A673 (cell line): ENCODE data around the gene HNRNPA1L2.
"Not testable (repeated sequence)": the region's sequence is repeated elsewhere in the genome, so short reads cannot be mapped to it uniquely, and the experiment has no call there.

Experiments used
- EZH2 ChIP-seq: fragments of 200-600 bp; sonication (generic); IDR thresholded peaks from 2 replicates; pipeline ENCODE4 v1.6.1; 2017; ENCODE audit warnings: borderline replicate concordance, low read depth, mild to moderate bottlenecking, mixed read lengths, antibody characterized with exemption, low read length; ENCODE audit not compliant: poor library complexity, severe bottlenecking
- TF ChIP-seq, protein P1 (sequence below): fragments of 300-800, 200-600 bp; sonication (generic); conservative IDR thresholded peaks from 2 replicates; pipeline ENCODE4 v1.5.1; 2017; ENCODE audit warnings: low read depth, mild to moderate bottlenecking, antibody characterized with exemption, low read length, moderate library complexity, mixed read lengths

DNA sequence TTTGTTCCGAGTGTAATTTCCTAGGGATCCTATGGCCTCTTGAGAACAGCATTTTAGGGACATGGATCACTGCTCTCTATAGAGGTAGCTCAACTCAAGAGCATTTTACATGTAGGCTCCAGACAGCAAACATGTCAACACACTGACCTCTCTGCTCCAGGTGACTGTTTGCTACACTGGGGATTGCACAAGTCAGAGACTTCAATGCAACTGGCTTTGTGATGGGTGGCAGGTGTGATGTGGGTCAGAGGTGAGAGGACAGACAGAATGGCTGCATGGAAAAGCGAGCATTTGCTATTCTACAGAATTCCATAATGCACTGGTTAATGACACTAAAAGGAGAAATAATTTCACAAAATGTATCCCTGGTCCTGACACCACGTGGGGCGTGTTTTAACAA lies 38.9 kb upstream of the HNRNPA1L2 start:
- not testable (repeated sequence) for TF ChIP-seq EZH2
- TF ChIP-seq, protein P1, sequence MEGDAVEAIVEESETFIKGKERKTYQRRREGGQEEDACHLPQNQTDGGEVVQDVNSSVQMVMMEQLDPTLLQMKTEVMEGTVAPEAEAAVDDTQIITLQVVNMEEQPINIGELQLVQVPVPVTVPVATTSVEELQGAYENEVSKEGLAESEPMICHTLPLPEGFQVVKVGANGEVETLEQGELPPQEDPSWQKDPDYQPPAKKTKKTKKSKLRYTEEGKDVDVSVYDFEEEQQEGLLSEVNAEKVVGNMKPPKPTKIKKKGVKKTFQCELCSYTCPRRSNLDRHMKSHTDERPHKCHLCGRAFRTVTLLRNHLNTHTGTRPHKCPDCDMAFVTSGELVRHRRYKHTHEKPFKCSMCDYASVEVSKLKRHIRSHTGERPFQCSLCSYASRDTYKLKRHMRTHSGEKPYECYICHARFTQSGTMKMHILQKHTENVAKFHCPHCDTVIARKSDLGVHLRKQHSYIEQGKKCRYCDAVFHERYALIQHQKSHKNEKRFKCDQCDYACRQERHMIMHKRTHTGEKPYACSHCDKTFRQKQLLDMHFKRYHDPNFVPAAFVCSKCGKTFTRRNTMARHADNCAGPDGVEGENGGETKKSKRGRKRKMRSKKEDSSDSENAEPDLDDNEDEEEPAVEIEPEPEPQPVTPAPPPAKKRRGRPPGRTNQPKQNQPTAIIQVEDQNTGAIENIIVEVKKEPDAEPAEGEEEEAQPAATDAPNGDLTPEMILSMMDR: not testable (repeated sequence)
